Mesendoderm (in vitro differentiated cells): ENCODE measurements around the gene KRTAP10-6.

Experiments
- DNase-seq: peaks from one replicate; pipeline ENCODE4 v3.0.0; 2013
- H2AK5ac ChIP-seq: 2 replicates; pipeline ENCODE4 v1.6.1; 2013; ENCODE audit warnings: low read length, inconsistent platforms
- H2BK120ac ChIP-seq: 2 replicates; pipeline ENCODE4 v1.6.1; 2013; ENCODE audit warnings: low read depth, mild to moderate bottlenecking, low read length, moderate library complexity, mixed read lengths
- H2BK15ac ChIP-seq: replicated peaks from 2 replicates; pipeline ENCODE4 v1.6.1; 2013; ENCODE audit warnings: low read depth, mild to moderate bottlenecking, moderate library complexity
- H2BK5ac ChIP-seq: 2 replicates; pipeline ENCODE4 v1.6.1; 2013; ENCODE audit warnings: low read length, inconsistent platforms
- H3K18ac ChIP-seq: 2 replicates; pipeline ENCODE4 v1.6.1; 2013; ENCODE audit warnings: mild to moderate bottlenecking, low read length, mixed read lengths
- H3K23ac ChIP-seq: one replicate; pipeline ENCODE4 v1.6.1; 2013; ENCODE audit warnings: low read length
- H3K27ac ChIP-seq: 2 replicates; pipeline ENCODE4 v1.5.1; 2013; ENCODE audit warnings: low read depth, mild to moderate bottlenecking, inconsistent platforms, low read length, moderate library complexity
- H3K27me3 ChIP-seq: 2 replicates; pipeline ENCODE4 v1.6.1; 2013; ENCODE audit warnings: low read length, control low read depth, mild to moderate bottlenecking, inconsistent platforms; ENCODE audit not compliant: insufficient read depth, poor library complexity
- H3K36me3 ChIP-seq: 2 replicates; pipeline ENCODE4 v1.6.1; 2013; ENCODE audit warnings: low read length, inconsistent platforms; ENCODE audit not compliant: control insufficient read depth, insufficient read depth
- H3K4ac ChIP-seq: one replicate; pipeline ENCODE4 v1.6.1; 2013; ENCODE audit warnings: low read depth, mild to moderate bottlenecking, low read length, moderate library complexity
- H3K4me1 ChIP-seq: 2 replicates; pipeline ENCODE4 v1.6.1; 2013; ENCODE audit warnings: low read depth, low read length, inconsistent platforms; ENCODE audit not compliant: control insufficient read depth
- H3K4me2 ChIP-seq: 2 replicates; pipeline ENCODE4 v1.6.1; 2013; ENCODE audit warnings: low read length
- H3K4me3 ChIP-seq: 2 replicates; pipeline ENCODE4 v1.5.1; 2013; ENCODE audit warnings: mild to moderate bottlenecking, low read length
- H3K56ac ChIP-seq: one replicate; pipeline ENCODE4 v1.6.1; 2013; ENCODE audit warnings: low read length
- H3K79me1 ChIP-seq: 2 replicates; pipeline ENCODE4 v1.6.1; 2013; ENCODE audit warnings: low read length, inconsistent platforms
- H3K79me2 ChIP-seq: 2 replicates; pipeline ENCODE4 v1.6.1; 2013; ENCODE audit warnings: mild to moderate bottlenecking, low read length; ENCODE audit not compliant: control insufficient read depth, insufficient read depth
- H3K9ac ChIP-seq: 2 replicates; pipeline ENCODE4 v1.6.1; 2013; ENCODE audit warnings: low read length, inconsistent platforms
- H4K5ac ChIP-seq: one replicate; pipeline ENCODE4 v1.6.1; 2013; ENCODE audit warnings: low read length
- H4K8ac ChIP-seq: one replicate; pipeline ENCODE4 v1.6.1; 2013; ENCODE audit warnings: low read depth, mild to moderate bottlenecking, control low read depth, low read length, moderate library complexity
- WGBS: extraction: QIAGEN DNeasy Blood & Tissue Kit; methylation state at CpG from one replicate; pipeline ENCODE4 v1.1.7; 2013; ENCODE audit warnings: low lambda C conversion rate, missing lambda C conversion rate; ENCODE audit not compliant: insufficient coverage; ENCODE audit errors: extremely low coverage; 5-methylcytosine and 5-hydroxymethylcytosine counted together

KRTAP10-6 gene

DNA sequence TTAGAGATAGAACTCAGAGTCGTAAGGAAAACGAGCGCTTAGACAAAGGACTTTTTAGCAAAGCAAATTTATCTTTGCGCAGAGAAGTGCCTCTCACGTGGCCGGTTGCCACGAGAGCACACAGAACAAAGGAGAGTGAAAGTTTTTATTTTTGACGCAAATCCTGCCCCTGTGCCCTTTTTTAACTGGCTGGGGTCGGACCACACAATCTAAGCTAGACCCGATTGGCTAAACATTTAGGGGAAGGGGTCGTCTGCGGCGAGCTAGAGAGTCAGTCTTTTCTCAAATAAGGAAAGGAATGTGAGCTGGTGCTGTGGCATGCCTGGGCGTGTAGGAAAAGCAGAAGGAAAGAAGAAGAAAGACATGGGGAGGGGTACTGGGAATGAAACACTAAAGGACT lies 43.4 kb downstream of the KRTAP10-6 start:
- no peak overlapping the region for H3K23ac ChIP-seq
- H3K36me3 ChIP-seq, result no peaks in the 10 kb centered on the region
- DNase-seq, result peak; percentile 56
- peak overlapping the region; percentile 52 for H2BK120ac ChIP-seq
- H2BK5ac ChIP-seq, result peak overlapping the region; percentile 30
- H4K8ac ChIP-seq, result no peak overlapping the region
- peak overlapping the region; percentile 58 for H3K56ac ChIP-seq
- peaks cover 9% of the 10 kb centered on the region for H3K4me1 ChIP-seq
- peak overlapping the region; percentile 58 for H3K4ac ChIP-seq
- WGBS, result no CpG with 5 or more reads among the region's 14 CpGs
- peak overlapping the region; percentile 51 for H2AK5ac ChIP-seq
- H3K18ac ChIP-seq, result peak overlapping the region; percentile 51
- H2BK15ac ChIP-seq, result no peak overlapping the region
- H3K79me2 ChIP-seq, result no peaks in the 10 kb centered on the region
- no peak overlapping the region for H3K4me2 ChIP-seq
- peak overlapping the region; percentile 53 for H3K27ac ChIP-seq
- no peaks in the 10 kb centered on the region for H3K27me3 ChIP-seq
- peak overlapping the region; percentile 27 for H3K9ac ChIP-seq
- no peaks in the 10 kb centered on the region for H3K79me1 ChIP-seq
- no peak overlapping the region for H4K5ac ChIP-seq
- H3K4me3 ChIP-seq, result no peak overlapping the region

DNA sequence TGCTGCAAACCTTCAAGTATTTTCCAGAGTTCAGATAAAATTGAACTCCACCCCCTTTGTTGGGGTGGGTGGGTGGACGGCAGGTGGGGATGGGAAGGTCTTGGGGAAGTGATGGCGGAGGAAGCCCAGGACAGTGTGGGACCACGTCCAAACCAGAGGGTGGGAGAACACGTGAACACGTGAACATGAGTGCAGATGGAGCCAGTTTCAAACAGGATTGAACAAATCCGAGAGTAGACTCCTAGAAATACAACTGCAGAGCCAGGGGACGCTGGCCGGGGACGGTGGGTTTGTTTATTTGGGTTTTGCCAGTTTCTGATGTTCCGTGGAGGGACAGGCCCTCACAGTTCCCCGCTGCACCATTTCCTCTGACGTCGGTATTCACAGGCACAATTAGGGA lies 43.9 kb downstream of the KRTAP10-6 start:
- no peaks in the 10 kb centered on the region for H3K79me2 ChIP-seq
- H3K36me3 ChIP-seq, result no peaks in the 10 kb centered on the region
- no CpG with 5 or more reads among the region's 13 CpGs for WGBS
- H2BK120ac ChIP-seq, result peak overlapping the region; percentile 52
- H3K4me2 ChIP-seq, result no peak overlapping the region
- peak overlapping the region; percentile 53 for H3K27ac ChIP-seq
- peaks cover 9% of the 10 kb centered on the region for H3K4me1 ChIP-seq
- no peak overlapping the region for H3K23ac ChIP-seq
- H3K56ac ChIP-seq, result peak overlapping the region; percentile 58
- H3K79me1 ChIP-seq, result no peaks in the 10 kb centered on the region
- no peaks in the 10 kb centered on the region for H3K27me3 ChIP-seq
- no peak overlapping the region for H4K8ac ChIP-seq
- DNase-seq, result no peak
- H3K9ac ChIP-seq, result peak overlapping the region; percentile 27
- H3K4me3 ChIP-seq, result no peak overlapping the region
- peak overlapping the region; percentile 51 for H2AK5ac ChIP-seq
- H4K5ac ChIP-seq, result no peak overlapping the region
- H3K18ac ChIP-seq, result peak overlapping the region; percentile 51
- peak overlapping the region; percentile 30 for H2BK5ac ChIP-seq
- peak overlapping the region; percentile 58 for H3K4ac ChIP-seq
- no peak overlapping the region for H2BK15ac ChIP-seq

DNA sequence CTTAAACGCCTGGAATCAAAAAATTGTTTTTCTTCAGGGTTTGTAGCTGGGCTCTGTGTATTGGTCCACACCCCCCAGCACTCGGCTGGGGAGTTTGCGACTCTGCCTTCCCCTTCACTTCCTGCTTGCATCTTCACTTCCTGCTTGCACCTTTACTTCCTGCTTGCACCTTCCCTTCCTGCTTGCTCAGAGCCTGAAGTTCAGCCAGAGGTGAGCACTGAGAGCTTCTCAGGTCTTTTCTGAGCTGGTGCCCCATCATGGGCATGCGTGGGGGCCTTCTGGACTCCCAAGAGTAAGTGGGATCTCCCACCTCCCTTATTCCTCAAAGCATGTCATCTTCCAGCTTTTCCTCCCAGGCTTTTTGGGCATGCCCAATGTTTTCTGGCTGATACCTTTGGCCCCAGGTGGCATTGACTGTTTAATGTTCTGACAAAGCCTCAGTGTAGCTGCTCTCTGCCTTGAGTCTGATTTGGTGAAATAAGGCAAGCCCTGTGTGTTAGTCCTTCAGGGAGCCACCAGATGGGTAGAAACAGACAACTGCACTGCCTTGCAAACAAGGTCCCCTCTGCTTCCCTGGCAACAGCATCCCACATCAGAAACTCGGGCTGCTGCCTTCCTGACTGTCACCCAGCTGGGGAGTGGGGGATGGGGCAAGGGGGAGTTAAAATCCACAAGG lies 44.5 kb downstream of the KRTAP10-6 start:
- Histone ChIP-seq H2BK120ac (no peak overlapping the region), H3K23ac (no peak overlapping the region), H2BK5ac (no peak overlapping the region), H3K27me3 (no peaks in the 10 kb centered on the region), H3K27ac (no peak overlapping the region), H3K4ac (peak overlapping the region; percentile 46), H3K56ac (no peak overlapping the region), H2BK15ac (no peak overlapping the region), H3K36me3 (no peaks in the 10 kb centered on the region), H3K9ac (no peak overlapping the region), H3K79me1 (no peaks in the 10 kb centered on the region), H3K4me1 (peaks cover 9% of the 10 kb centered on the region), H4K8ac (no peak overlapping the region), H3K4me3 (no peak overlapping the region), H3K4me2 (no peak overlapping the region), H3K18ac (no peak overlapping the region), H4K5ac (no peak overlapping the region), H3K79me2 (no peaks in the 10 kb centered on the region), H2AK5ac (no peak overlapping the region)
- DNase-seq, result peak; percentile 28
- WGBS, result no CpG with 5 or more reads among the region's 5 CpGs

DNA sequence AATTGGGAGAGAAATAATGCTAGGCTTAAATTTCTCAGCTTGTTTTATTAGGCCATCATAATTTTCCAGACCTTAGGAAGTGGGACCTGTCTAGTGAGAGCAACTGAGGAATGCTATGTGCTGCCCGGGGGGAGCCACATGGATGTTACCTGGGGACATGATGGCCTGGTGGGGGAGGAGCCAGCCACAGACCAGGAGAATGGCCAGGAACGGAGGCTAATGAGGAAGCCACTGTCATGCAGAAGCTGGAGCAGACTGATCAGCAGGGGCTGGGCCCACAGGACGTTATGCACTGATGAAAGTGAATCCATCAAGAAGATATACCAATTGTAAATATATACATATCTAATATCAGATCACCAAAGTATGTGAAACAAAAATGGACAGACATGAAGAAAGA lies 47.7 kb downstream of the KRTAP10-6 start:
- H4K8ac ChIP-seq, result no peak overlapping the region
- no peak overlapping the region for H3K18ac ChIP-seq
- H3K4me1 ChIP-seq, result peaks cover 9% of the 10 kb centered on the region
- no peak overlapping the region for H3K4ac ChIP-seq
- H2BK5ac ChIP-seq, result no peak overlapping the region
- H3K36me3 ChIP-seq, result no peaks in the 10 kb centered on the region
- no peaks in the 10 kb centered on the region for H3K79me1 ChIP-seq
- no CpG with 5 or more reads among the region's 3 CpGs for WGBS
- no peak overlapping the region for H2BK120ac ChIP-seq
- no peaks in the 10 kb centered on the region for H3K27me3 ChIP-seq
- no peak for DNase-seq
- no peaks in the 10 kb centered on the region for H3K79me2 ChIP-seq
- H3K4me3 ChIP-seq, result no peak overlapping the region
- H2AK5ac ChIP-seq, result no peak overlapping the region
- no peak overlapping the region for H3K4me2 ChIP-seq
- no peak overlapping the region for H3K23ac ChIP-seq
- H2BK15ac ChIP-seq, result no peak overlapping the region
- H4K5ac ChIP-seq, result no peak overlapping the region
- H3K56ac ChIP-seq, result no peak overlapping the region
- no peak overlapping the region for H3K27ac ChIP-seq
- H3K9ac ChIP-seq, result no peak overlapping the region

DNA sequence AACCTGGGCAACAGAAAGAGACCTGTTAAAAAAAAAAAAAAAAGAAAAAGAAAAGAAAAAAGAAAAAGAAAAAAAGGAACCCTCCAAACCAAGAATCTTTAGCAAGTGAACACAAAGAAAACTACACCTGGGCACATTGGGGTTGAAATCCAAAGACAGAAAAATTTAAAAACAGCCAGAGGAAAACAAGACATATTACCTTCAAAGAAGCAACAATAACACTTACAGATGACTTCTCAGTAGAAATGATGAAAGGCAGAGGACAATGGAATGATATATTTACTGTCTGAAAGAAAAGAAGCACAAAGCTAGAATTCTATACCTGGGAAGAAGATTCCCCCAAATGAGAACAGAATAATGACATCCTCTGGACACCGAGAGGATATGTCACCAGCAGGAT lies 49.6 kb downstream of the KRTAP10-6 start:
- Histone ChIP-seq H3K4me1 (no peaks in the 10 kb centered on the region), H3K56ac (no peak overlapping the region), H3K4me3 (no peak overlapping the region), H3K18ac (no peak overlapping the region), H2AK5ac (no peak overlapping the region), H3K9ac (no peak overlapping the region), H3K23ac (no peak overlapping the region), H3K79me1 (no peaks in the 10 kb centered on the region), H3K36me3 (no peaks in the 10 kb centered on the region), H2BK15ac (no peak overlapping the region), H3K27ac (no peak overlapping the region), H4K5ac (no peak overlapping the region), H3K79me2 (no peaks in the 10 kb centered on the region), H3K27me3 (no peaks in the 10 kb centered on the region), H4K8ac (no peak overlapping the region), H3K4ac (no peak overlapping the region), H2BK120ac (no peak overlapping the region), H2BK5ac (no peak overlapping the region), H3K4me2 (no peak overlapping the region)
- no peak for DNase-seq
- no CpG with 5 or more reads among the region's 1 CpG for WGBS
